HCT116 (cell line): ENCODE results near the gene SOS1. TPM values are rescaled to one million over a fixed set of nuclear protein-coding genes. Genes with fewer than 3 reads are reported as not detected.

Source experiments
- ATAC-seq: fragments of 200-7000 bp; cut with Tn5 transposase; 2 replicates; pipeline ENCODE4 v1.9.1; 2020; ENCODE audit warnings: mild to moderate bottlenecking, moderate library complexity
- BruUV-seq: library from RNA; stranded (reverse); fragments of 400-500 nt; replicated peaks from 2 replicates; lab custom pipeline; 2021; lab: Mats Ljungman, UMichigan
- CTCF ChIA-PET: fragments of 300-600 bp; sonication (Branson Sonifier 250); formaldehyde crosslinking; loops from one replicate; lab custom pipeline; 2021; ENCODE audit warnings: antibody characterized with exemption; lab: Charles Lee
- POLR2A ChIA-PET: fragments of 300-600, 350-600 bp; sonication (Branson Sonifier 250); formaldehyde crosslinking; loops from one replicate; lab custom pipeline; 2021; ENCODE audit warnings: antibody characterized with exemption; lab: Charles Lee
- RAD21 ChIA-PET, 2 experiments: fragments of 300-600 bp; sonication (Branson Sonifier 250); formaldehyde crosslinking; loops; one replicate each; lab custom pipeline; 2023; ENCODE audit warnings: low total read pairs in 2 of 2; ENCODE audit not compliant: uncharacterized antibody in 2 of 2, unreplicated experiment in 2 of 2, low non-redundant PET in 1 of 2; lab: Charles Lee
- DNase-seq: peaks from one replicate; pipeline ENCODE4 v3.0.0-alpha.2; 2010; ENCODE audit warnings: low read depth, low spot score
- H2AFZ ChIP-seq: fragments of 200-600 bp; shearing (Covaris generic), sonication (generic); 2 replicates; pipeline ENCODE4 v1.6.1; 2017; ENCODE audit warnings: low read depth, mixed run types, mixed read lengths, antibody characterized with exemption, low read length; ENCODE audit not compliant: poor library complexity, severe bottlenecking
- H3K27ac ChIP-seq: 2 replicates; pipeline ENCODE4 v1.5.1; 2012; ENCODE audit warnings: low read depth, low read length
- H3K27me3 ChIP-seq: fragments of 200-600 bp; sonication (generic); 2 replicates; pipeline ENCODE4 v1.6.1; 2016; ENCODE audit warnings: mixed run types, low read length, mixed read lengths; ENCODE audit not compliant: insufficient read depth
- H3K36me3 ChIP-seq, 2 experiments: fragments of 200-500 bp in 1 of 2; fragments of 200-600 bp in 1 of 2; sonication (Bioruptor generic) in 1 of 2; sonication (generic) in 1 of 2; 2 replicates each; pipeline versions ENCODE4 v1.5.1 to v1.6.1; 2014 to 2016; ENCODE audit warnings: low read length in 2 of 2, inconsistent platforms in 1 of 2, mixed read lengths in 1 of 2, mixed run types in 1 of 2; ENCODE audit not compliant: insufficient read depth in 2 of 2, control insufficient read depth in 1 of 2
- H3K4me1 ChIP-seq, 2 experiments: fragments of 200-600 bp in 1 of 2; sonication (generic) in 1 of 2; 2 replicates each; pipeline versions ENCODE4 v1.5.1 to v1.6.1; 2012 to 2017; ENCODE audit warnings: low read length in 2 of 2, inconsistent platforms in 1 of 2, mild to moderate bottlenecking in 1 of 2, mixed read lengths in 1 of 2, mixed run types in 1 of 2, moderate library complexity in 1 of 2; ENCODE audit not compliant: insufficient read depth in 2 of 2, control insufficient read depth in 1 of 2
- H3K4me2 ChIP-seq: fragments of 200-600 bp; sonication (generic); 2 replicates; pipeline ENCODE4 v1.6.1; 2017; ENCODE audit warnings: mixed run types, low read length, mixed read lengths
- H3K4me3 ChIP-seq, 2 experiments: fragments of 200-600 bp in 1 of 2; sonication (generic) in 1 of 2; replicated peaks in 1 of 2; 2 replicates each; pipeline ENCODE4 v1.5.1; 2011 to 2016; ENCODE audit warnings: low read length in 2 of 2, control low read depth in 1 of 2, low read depth in 1 of 2, mild to moderate bottlenecking in 1 of 2, mixed read lengths in 1 of 2, mixed run types in 1 of 2
- H3K79me2 ChIP-seq: fragments of 200-600 bp; sonication (generic); 2 replicates; pipeline ENCODE4 v1.6.1; 2017; ENCODE audit warnings: mild to moderate bottlenecking, mixed run types, low read length, moderate library complexity, mixed read lengths; ENCODE audit not compliant: insufficient read depth
- H3K9ac ChIP-seq: fragments of 200-600 bp; sonication (generic); 2 replicates; pipeline ENCODE4 v1.6.1; 2016; ENCODE audit warnings: low read length, mixed read lengths
- H3K9me2 ChIP-seq: fragments of 200-600 bp; sonication (generic), shearing (Covaris generic); 2 replicates; pipeline ENCODE4 v1.6.1; 2017; ENCODE audit warnings: mixed run types, mild to moderate bottlenecking, moderate library complexity; ENCODE audit not compliant: insufficient read depth
- H3K9me3 ChIP-seq, 2 experiments: fragments of 200-500 bp in 1 of 2; fragments of 200-600 bp in 1 of 2; sonication (Bioruptor generic) in 1 of 2; sonication (generic) in 1 of 2; 2 replicates each; pipeline ENCODE4 v1.6.1; 2014 to 2017; ENCODE audit warnings: low read length in 2 of 2, mixed read lengths in 2 of 2, inconsistent platforms in 1 of 2, low read depth in 1 of 2, mild to moderate bottlenecking in 1 of 2, mixed run types in 1 of 2, moderate library complexity in 1 of 2; ENCODE audit not compliant: control insufficient read depth in 1 of 2, insufficient read depth in 1 of 2
- H4K20me1 ChIP-seq: fragments of 200-600 bp; sonication (generic), shearing (Covaris generic); 2 replicates; pipeline ENCODE4 v1.6.1; 2017; ENCODE audit warnings: mixed run types, mild to moderate bottlenecking, moderate library complexity; ENCODE audit not compliant: insufficient read depth
- CBX3 ChIP-seq: IDR thresholded peaks from 2 replicates; pipeline ENCODE4 v1.6.1; 2012; ENCODE audit warnings: low read depth
- CEBPB ChIP-seq: IDR thresholded peaks from 2 replicates; pipeline ENCODE4 v1.6.1; 2012; ENCODE audit warnings: low read depth
- ELF1 ChIP-seq: IDR thresholded peaks from 2 replicates; pipeline ENCODE4 v1.6.1; 2012; ENCODE audit warnings: low read depth, borderline replicate concordance
- POLR2A ChIP-seq: IDR thresholded peaks from 2 replicates; pipeline ENCODE4 v1.7.0; 2011; ENCODE audit warnings: borderline replicate concordance; ENCODE audit not compliant: insufficient read depth, insufficient read length; ENCODE audit errors: extremely low read depth
- POLR2AphosphoS5 ChIP-seq: IDR thresholded peaks from 2 replicates; pipeline ENCODE4 v1.6.1; 2011; ENCODE audit warnings: mild to moderate bottlenecking, low read depth, low read length, moderate library complexity
- RAD21 ChIP-seq: IDR thresholded peaks from 2 replicates; pipeline ENCODE4 v1.6.1; 2012; ENCODE audit warnings: low read depth, mild to moderate bottlenecking
- REST ChIP-seq: IDR thresholded peaks from 2 replicates; pipeline ENCODE4 v1.6.1; 2012; ENCODE audit warnings: low read depth
- SRF ChIP-seq: IDR thresholded peaks from 2 replicates; pipeline ENCODE4 v1.6.1; 2012; ENCODE audit warnings: low read depth
- TCF7L2 ChIP-seq: IDR thresholded peaks from 2 replicates; pipeline ENCODE4 v1.7.0; 2011; ENCODE audit warnings: borderline replicate concordance, inconsistent platforms; ENCODE audit not compliant: insufficient read depth, insufficient read length; ENCODE audit errors: extremely low read depth
- ZFX ChIP-seq: fragments of 450-650 bp; IDR thresholded peaks from 2 replicates; pipeline ENCODE4 v1.6.1; 2017
- intact Hi-C: fragments of 100-400 bp; cut with micrococcal nuclease; formaldehyde crosslinking; loops from 2 replicates; pipeline ENCODE4 v1.10.0; 2022
- total RNA-seq: library from RNA; stranded (reverse); gene quantifications from one replicate; pipeline ENCODE4 v1.2.1, GENCODE V29; 2021; ENCODE audit not compliant: unreplicated experiment
- TF ChIP-seq, protein P1 (sequence below): IDR thresholded peaks from 2 replicates; pipeline ENCODE4 v1.6.1; 2012

SOS1 gene
- total RNA-seq, 1 experiment from 2014 or later = 19.4 TPM

GRCh38 chr2:39099310-39099869 lies 21.5 kb downstream of the SOS1 start (continued):
- no peak for TF ChIP-seq REST
- TF ChIP-seq ELF1 = no peak
- no peak for TF ChIP-seq CEBPB
- no peak for TF ChIP-seq CBX3
- no peak for TF ChIP-seq POLR2AphosphoS5
- no peak for TF ChIP-seq ZFX
- TF ChIP-seq TCF7L2 = no peak
- TF ChIP-seq, protein P1, sequence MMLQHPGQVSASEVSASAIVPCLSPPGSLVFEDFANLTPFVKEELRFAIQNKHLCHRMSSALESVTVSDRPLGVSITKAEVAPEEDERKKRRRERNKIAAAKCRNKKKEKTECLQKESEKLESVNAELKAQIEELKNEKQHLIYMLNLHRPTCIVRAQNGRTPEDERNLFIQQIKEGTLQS = no peak
- TF ChIP-seq POLR2A = no peak

- RAD21 ChIA-PET = no interaction called here
- no peak for ATAC-seq
Measured at GRCh38 chr2:39095624-39096023, 25.2 kb downstream of the SOS1 start.

More at GRCh38 chr2:39095624-39096023, 25.2 kb downstream of the SOS1 start:
- Histone ChIP-seq H3K27me3 (no peaks in the 10 kb centered on the region), H3K36me3 (no peaks in the 10 kb centered on the region), H3K27ac (no peak overlapping the region), H3K9me3 (no peaks in the 10 kb centered on the region), H2AFZ (no peak overlapping the region), H4K20me1 (peaks cover 5% of the 10 kb centered on the region; the same call in 1 of the 2 replicates), H3K9me2 (no peaks in the 10 kb centered on the region), H3K4me1 (peaks cover 0 to 7% of the 10 kb centered on the region in 2 experiments; a peak in 1 of 4 replicates), H3K9ac (no peak overlapping the region), H3K4me2 (no peak overlapping the region), H3K79me2 (peaks cover 45% of the 10 kb centered on the region), H3K4me3 (no peak overlapping the region)
- CTCF ChIA-PET = interaction anchor here (2.3 kb wide), 1 partner anchor 148 kb away, joined by 6 read pairs; no protein-coding TSS in a partner anchor
- POLR2A ChIA-PET = no interaction called here
- DNase-seq = no peak
- no TSS peak for BruUV-seq
- TF ChIP-seq RAD21 (no peak), CBX3 (no peak), SRF (no peak), POLR2AphosphoS5 (no peak)
- intact Hi-C loops = no loop called here
